ENCODE data around the gene PPCS. TPM values are rescaled to one million over a fixed set of nuclear protein-coding genes. Genes with fewer than 3 reads are reported as not detected.

Gene PPCS
- total RNA-seq, 2 donors from 2014 or later, result 38.7 to 48.9 TPM

DNA sequence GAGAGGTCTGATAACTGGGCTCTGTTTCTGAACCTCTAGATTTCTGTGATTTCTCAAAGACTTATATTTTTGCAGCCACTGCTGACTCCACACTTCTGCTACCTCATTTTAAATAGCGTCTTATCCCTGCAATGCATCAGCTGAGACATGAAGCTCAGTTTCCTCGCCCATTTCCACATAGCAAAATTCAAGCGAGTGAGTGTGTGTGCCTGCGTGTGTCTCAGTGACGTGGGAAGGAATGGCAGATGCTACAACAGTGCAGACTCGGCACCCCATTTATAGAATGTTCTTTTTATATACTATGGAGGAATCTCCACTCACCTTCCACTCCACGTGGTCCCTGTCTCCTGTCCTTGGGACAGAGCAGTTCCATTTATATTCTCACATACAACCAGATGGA, 36.2 kb upstream of the PPCS start:
- Histone ChIP-seq H3K9ac (ENCODE audit: extremely low read depth, low read length, poor library complexity, severe bottlenecking) (no peak overlapping the region), H3K4me1 (ENCODE audit: control insufficient read depth, insufficient read depth, low read length) (no peaks in the 10 kb centered on the region), H3K27ac (ENCODE audit: low read depth, low read length) (no peak overlapping the region), H3K27me3 (ENCODE audit: control insufficient read depth, insufficient read depth, low read length, poor library complexity, severe bottlenecking) (no peaks in the 10 kb centered on the region), H3K36me3 (ENCODE audit: control insufficient read depth, insufficient read depth, low read length) (no peaks in the 10 kb centered on the region), H3K4me3 (ENCODE audit: low read length) (no peak overlapping the region), H3K9me3 (ENCODE audit: control insufficient read depth, low read length) (no peaks in the 10 kb centered on the region)
- H3K4me1 Mint-ChIP-seq, result peaks cover 14% of the 10 kb centered on the region
- H3K27me3 Mint-ChIP-seq (ENCODE audit: insufficient read depth), result no peaks in the 10 kb centered on the region
- H3K9me3 Mint-ChIP-seq, result no peaks in the 10 kb centered on the region
- DNase-seq, result no peak
- TF ChIP-seq, protein P1, sequence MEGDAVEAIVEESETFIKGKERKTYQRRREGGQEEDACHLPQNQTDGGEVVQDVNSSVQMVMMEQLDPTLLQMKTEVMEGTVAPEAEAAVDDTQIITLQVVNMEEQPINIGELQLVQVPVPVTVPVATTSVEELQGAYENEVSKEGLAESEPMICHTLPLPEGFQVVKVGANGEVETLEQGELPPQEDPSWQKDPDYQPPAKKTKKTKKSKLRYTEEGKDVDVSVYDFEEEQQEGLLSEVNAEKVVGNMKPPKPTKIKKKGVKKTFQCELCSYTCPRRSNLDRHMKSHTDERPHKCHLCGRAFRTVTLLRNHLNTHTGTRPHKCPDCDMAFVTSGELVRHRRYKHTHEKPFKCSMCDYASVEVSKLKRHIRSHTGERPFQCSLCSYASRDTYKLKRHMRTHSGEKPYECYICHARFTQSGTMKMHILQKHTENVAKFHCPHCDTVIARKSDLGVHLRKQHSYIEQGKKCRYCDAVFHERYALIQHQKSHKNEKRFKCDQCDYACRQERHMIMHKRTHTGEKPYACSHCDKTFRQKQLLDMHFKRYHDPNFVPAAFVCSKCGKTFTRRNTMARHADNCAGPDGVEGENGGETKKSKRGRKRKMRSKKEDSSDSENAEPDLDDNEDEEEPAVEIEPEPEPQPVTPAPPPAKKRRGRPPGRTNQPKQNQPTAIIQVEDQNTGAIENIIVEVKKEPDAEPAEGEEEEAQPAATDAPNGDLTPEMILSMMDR (conservative IDR thresholded peaks at IDR 0.05), result no peak
- no peak overlapping the region for H3K4me3 Mint-ChIP-seq
- H3K36me3 Mint-ChIP-seq (ENCODE audit: low read depth), result no peaks in the 10 kb centered on the region
- no peak overlapping the region for H3K27ac Mint-ChIP-seq
- WGBS, 2 experiments (ENCODE audit: insufficient coverage in 1 of 2, insufficient read length in 1 of 2), result 92 to 93% methylated on average over 2 to 7 of the region's 7 CpGs

DNA sequence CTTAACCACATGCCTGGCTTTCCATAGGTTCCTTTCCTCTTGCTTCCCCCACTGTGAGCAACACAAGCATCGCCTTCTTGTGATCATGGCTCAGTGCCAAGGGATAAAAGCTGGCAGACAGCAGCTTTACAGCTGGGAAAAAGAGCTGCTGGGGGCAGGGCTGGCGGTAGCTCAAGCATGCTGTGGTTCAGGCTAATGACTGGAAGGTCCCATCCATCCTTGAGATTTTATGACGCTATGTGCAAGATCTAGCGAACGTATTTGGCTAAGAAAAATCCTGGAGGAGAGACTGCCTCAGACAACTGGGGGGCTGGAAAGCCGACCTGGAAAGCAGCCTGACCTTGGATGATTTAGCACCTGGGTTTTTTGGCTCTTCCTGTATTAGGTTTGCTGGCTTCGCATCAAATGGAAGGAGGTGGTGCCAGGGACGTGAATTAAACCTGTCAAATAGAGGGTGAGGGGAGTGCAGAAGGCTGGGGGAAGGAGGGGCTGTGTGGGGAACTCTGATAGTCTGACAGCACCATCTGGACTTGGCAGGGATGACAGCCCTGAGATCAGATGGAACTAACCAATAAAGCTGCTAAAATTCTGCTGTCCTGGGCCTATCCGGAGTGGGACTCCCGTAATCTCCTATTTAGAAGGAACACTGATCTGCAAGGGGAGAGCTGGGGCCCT, 35.3 kb upstream of the PPCS start:
- Histone ChIP-seq H3K4me3 (ENCODE audit: low read length) (no peak overlapping the region), H3K9me3 (ENCODE audit: control insufficient read depth, low read length) (no peaks in the 10 kb centered on the region), H3K9ac (ENCODE audit: extremely low read depth, low read length, poor library complexity, severe bottlenecking) (no peak overlapping the region), H3K4me1 (ENCODE audit: control insufficient read depth, insufficient read depth, low read length) (no peaks in the 10 kb centered on the region), H3K27me3 (ENCODE audit: control insufficient read depth, insufficient read depth, low read length, poor library complexity, severe bottlenecking) (no peaks in the 10 kb centered on the region), H3K36me3 (ENCODE audit: control insufficient read depth, insufficient read depth, low read length) (no peaks in the 10 kb centered on the region), H3K27ac (ENCODE audit: low read depth, low read length) (peak overlapping the region; percentile 41)
- Mint-ChIP-seq H3K36me3 (ENCODE audit: low read depth) (no peaks in the 10 kb centered on the region), H3K27ac (no peak overlapping the region), H3K9me3 (peaks cover 1% of the 10 kb centered on the region), H3K27me3 (ENCODE audit: insufficient read depth) (no peaks in the 10 kb centered on the region), H3K4me3 (no peak overlapping the region), H3K4me1 (peaks cover 14% of the 10 kb centered on the region)
- DNase-seq, result no peak
- TF ChIP-seq, protein P1 (conservative IDR thresholded peaks at IDR 0.05), result no peak
- 88% methylated on average over 9 to 10 of the region's 10 CpGs for WGBS, 2 experiments (ENCODE audit: insufficient coverage in 1 of 2, insufficient read length in 1 of 2)

DNA sequence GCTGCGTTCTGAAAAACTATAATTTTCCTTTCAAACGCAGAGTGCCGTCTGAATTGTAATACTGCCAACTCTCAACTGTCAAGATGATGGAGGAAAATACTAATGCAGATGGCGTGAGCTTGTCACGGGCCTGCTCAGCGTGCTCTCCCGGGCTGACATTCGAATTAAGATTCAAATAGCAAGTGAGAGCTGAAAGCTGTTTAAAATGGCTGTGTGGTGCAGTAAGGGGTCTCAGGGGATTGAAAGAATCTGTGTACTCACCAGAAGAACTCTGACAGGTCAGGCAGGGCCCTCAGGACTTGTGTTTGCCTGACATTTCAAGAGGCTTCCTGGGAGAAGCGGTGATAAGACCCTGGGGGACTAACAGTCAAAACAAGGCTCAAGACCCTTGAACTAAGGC, 33.6 kb upstream of the PPCS start:
- Histone ChIP-seq H3K36me3 (ENCODE audit: control insufficient read depth, insufficient read depth, low read length) (no peaks in the 10 kb centered on the region), H3K9me3 (ENCODE audit: control insufficient read depth, low read length) (no peaks in the 10 kb centered on the region), H3K4me3 (ENCODE audit: low read length) (no peak overlapping the region), H3K9ac (ENCODE audit: extremely low read depth, low read length, poor library complexity, severe bottlenecking) (no peak overlapping the region), H3K4me1 (ENCODE audit: control insufficient read depth, insufficient read depth, low read length) (no peaks in the 10 kb centered on the region), H3K27me3 (ENCODE audit: control insufficient read depth, insufficient read depth, low read length, poor library complexity, severe bottlenecking) (no peaks in the 10 kb centered on the region), H3K27ac (ENCODE audit: low read depth, low read length) (no peak overlapping the region)
- Mint-ChIP-seq H3K36me3 (ENCODE audit: low read depth) (no peaks in the 10 kb centered on the region), H3K27ac (no peak overlapping the region), H3K9me3 (peaks cover 1% of the 10 kb centered on the region), H3K4me1 (peaks cover 14% of the 10 kb centered on the region), H3K27me3 (ENCODE audit: insufficient read depth) (no peaks in the 10 kb centered on the region), H3K4me3 (no peak overlapping the region)
- 84 to 85% methylated on average over 9 of the region's 9 CpGs for WGBS, 2 experiments (ENCODE audit: insufficient coverage in 1 of 2, insufficient read length in 1 of 2)
- TF ChIP-seq, protein P1 (conservative IDR thresholded peaks at IDR 0.05), result no peak
- no peak for DNase-seq

Measured in endodermal cell (in vitro differentiated cells).